Gastroesophageal sphincter (tissue), 3 donors: ENCODE data around the gene BNIP2.

Experiments
- CTCF ChIP-seq, 4 experiments: fragments of 200-600 bp in 2 of 4; fragments of 450-650 bp in 2 of 4; sonication (generic) in 1 of 4; IDR thresholded peaks; one replicate each; pipeline ENCODE4 v1.5.1; 2017 to 2019; ENCODE audit warnings: antibody characterized with exemption in 4 of 4, mild to moderate bottlenecking in 2 of 4, moderate library complexity in 2 of 4
- EP300 ChIP-seq: sonication (generic); formaldehyde crosslinking; IDR thresholded peaks from one replicate; pipeline ENCODE4 v1.6.1; 2017; ENCODE audit warnings: antibody characterized with exemption, mild to moderate bottlenecking

GRCh38 chr15:59646277-59646676 is 42.8 kb downstream of the BNIP2 start:
- TF ChIP-seq CTCF (IDR thresholded peaks at IDR 0.05) (no peak), EP300 (no peak)
